GM19438 (cell line): ENCODE results near the gene ITPR3.

Experiments used
- ATAC-seq: cut with Tn5 transposase; IDR thresholded peaks from one replicate; pipeline ENCODE4 v1.9.1; 2021; ENCODE audit warnings: low read depth; ENCODE audit not compliant: unreplicated experiment

The ITPR3 gene

GRCh38 chr6:33683576-33684427, 62.7 kb downstream of the ITPR3 start:
- ATAC-seq = no peak

GRCh38 chr6:33684428-33684896, 63.3 kb downstream of the ITPR3 start:
- no peak for ATAC-seq

GRCh38 chr6:33684983-33685382, 63.9 kb downstream of the ITPR3 start:
- ATAC-seq = no peak

GRCh38 chr6:33685411-33686224, 64.5 kb downstream of the ITPR3 start:
- no peak for ATAC-seq

GRCh38 chr6:33686225-33686924, 65.3 kb downstream of the ITPR3 start:
- no peak for ATAC-seq

- no peak for ATAC-seq
Measured at GRCh38 chr6:33686981-33687975, 66.2 kb downstream of the ITPR3 start.

GRCh38 chr6:33688006-33688405, 66.9 kb downstream of the ITPR3 start:
- ATAC-seq = no peak

- ATAC-seq = no peak
Measured at GRCh38 chr6:33688451-33689147, 67.5 kb downstream of the ITPR3 start.

- no peak for ATAC-seq
Measured at GRCh38 chr6:33689148-33689494, 68.0 kb downstream of the ITPR3 start.

- no peak for ATAC-seq
Measured at GRCh38 chr6:33689879-33690278, 68.8 kb downstream of the ITPR3 start.

- no peak for ATAC-seq
Measured at GRCh38 chr6:33690766-33691165, 69.6 kb downstream of the ITPR3 start.

GRCh38 chr6:33691456-33692077, 70.4 kb downstream of the ITPR3 start:
- no peak for ATAC-seq

- ATAC-seq = no peak
Measured at GRCh38 chr6:33692078-33692759, 71.1 kb downstream of the ITPR3 start.

- no peak for ATAC-seq
Measured at GRCh38 chr6:33692760-33693158, 71.6 kb downstream of the ITPR3 start.

- ATAC-seq = no peak
Measured at GRCh38 chr6:33693186-33694105, 72.3 kb downstream of the ITPR3 start.

GRCh38 chr6:33694401-33694931, 73.3 kb downstream of the ITPR3 start:
- ATAC-seq = no peak

- ATAC-seq = no peak
Measured at GRCh38 chr6:33694977-33695376, 73.9 kb downstream of the ITPR3 start.
